Skeletal muscle satellite cell (primary cell): ENCODE data around the gene BPTF. TPM values are rescaled to one million over a fixed set of nuclear protein-coding genes. Genes with fewer than 3 reads are reported as not detected.
A peak's percentile ranks its signal among the peaks of the same experiment; 100 is the strongest.
"Not testable (repeated sequence)": the region's sequence is repeated elsewhere in the genome, so short reads cannot be mapped to it uniquely, and the experiment has no call there.

Source experiments
- H3K27me3 ChIP-seq: 2 replicates; pipeline ENCODE4 v1.7.0; 2013; ENCODE audit warnings: low read length; ENCODE audit not compliant: control insufficient read depth, insufficient read depth
- H3K36me3 ChIP-seq: 2 replicates; pipeline ENCODE4 v1.7.0; 2013; ENCODE audit warnings: mild to moderate bottlenecking, control low read depth, low read length; ENCODE audit not compliant: insufficient read depth
- H3K4me1 ChIP-seq: 2 replicates; pipeline ENCODE4 v1.7.0; 2013; ENCODE audit warnings: low read length; ENCODE audit not compliant: control insufficient read depth, insufficient read depth
- H3K4me2 ChIP-seq: 2 replicates; pipeline ENCODE4 v1.7.0; 2013; ENCODE audit warnings: mild to moderate bottlenecking, low read length
- H3K4me3 ChIP-seq: 2 replicates; pipeline ENCODE4 v1.7.0; 2013; ENCODE audit warnings: low read length
- H3K9ac ChIP-seq: 2 replicates; pipeline ENCODE4 v1.7.0; 2013; ENCODE audit warnings: mild to moderate bottlenecking, low read depth, low read length, moderate library complexity
- H3K9me3 ChIP-seq: replicated peaks from 2 replicates; pipeline ENCODE4 v1.7.0; 2013; ENCODE audit warnings: mild to moderate bottlenecking, control low read depth, low read length
- total RNA-seq: library from RNA; depleted of rRNA; stranded (reverse); fragments of >200 nt; gene quantifications from 2 replicates; pipeline ENCODE4 v1.2.3, GENCODE V29; 2012; rRNA removed

Gene BPTF
- total RNA-seq, result 28.0 and 29.2 TPM in 2 replicates

- Histone ChIP-seq H3K36me3 (no peaks in the 10 kb centered on the region), H3K4me1 (peaks cover 17% of the 10 kb centered on the region), H3K4me3 (peak within 1 kb of the TSS; percentile 100), H3K9ac (peak within 1 kb of the TSS; percentile 85), H3K27me3 (peaks cover 4% of the 10 kb centered on the region), H3K9me3 (no peaks in the 10 kb centered on the region), H3K4me2 (peak within 1 kb of the TSS; percentile 91)
Observed at GRCh38 chr17:67824735-67825626, at the start of gene BPTF. Gene BPTF (plus strand): TSS chr17:67825503. CDS start chr17:67825725, 222 bp downstream.

GRCh38 chr17:67779098-67779672 is 46.1 kb upstream of the BPTF start:
- no peaks in the 10 kb centered on the region for H3K36me3 ChIP-seq
- no peaks in the 10 kb centered on the region for H3K9me3 ChIP-seq
- no peaks in the 10 kb centered on the region for H3K27me3 ChIP-seq
- peak overlapping the region; percentile 21 for H3K4me2 ChIP-seq
- peaks cover 5% of the 10 kb centered on the region for H3K4me1 ChIP-seq
- H3K4me3 ChIP-seq, result no peak overlapping the region
- H3K9ac ChIP-seq, result no peak overlapping the region

- Histone ChIP-seq H3K27me3 (peaks cover 13% of the 10 kb centered on the region), H3K9ac (no peak overlapping the region), H3K9me3 (no peaks in the 10 kb centered on the region), H3K36me3 (no peaks in the 10 kb centered on the region), H3K4me1 (no peaks in the 10 kb centered on the region), H3K4me2 (no peak overlapping the region), H3K4me3 (no peak overlapping the region)
Observed at GRCh38 chr17:67784364-67785121, 40.8 kb upstream of the BPTF start.

DNA sequence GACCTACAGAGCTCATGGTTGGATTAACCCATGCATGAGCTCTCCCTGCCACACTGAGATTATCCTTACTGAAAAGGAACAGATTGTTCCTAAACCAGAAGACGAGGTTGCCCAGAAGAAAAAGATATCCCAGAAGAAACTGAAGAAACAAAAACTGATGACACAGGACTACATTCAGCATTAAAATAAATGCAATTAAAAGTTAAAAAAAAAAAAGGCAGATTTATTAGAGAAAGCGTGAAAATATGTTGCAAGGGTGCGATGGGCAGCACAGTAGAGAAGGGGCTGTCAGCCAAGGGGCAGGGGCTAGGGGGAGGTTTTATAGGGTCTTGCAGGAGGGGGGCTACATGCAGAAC is 40.2 kb upstream of the BPTF start:
- no peak overlapping the region for H3K4me2 ChIP-seq
- H3K4me1 ChIP-seq, result no peaks in the 10 kb centered on the region
- H3K4me3 ChIP-seq, result no peak overlapping the region
- H3K9me3 ChIP-seq, result no peaks in the 10 kb centered on the region
- no peaks in the 10 kb centered on the region for H3K36me3 ChIP-seq
- H3K9ac ChIP-seq, result no peak overlapping the region
- peaks cover 13% of the 10 kb centered on the region for H3K27me3 ChIP-seq

DNA sequence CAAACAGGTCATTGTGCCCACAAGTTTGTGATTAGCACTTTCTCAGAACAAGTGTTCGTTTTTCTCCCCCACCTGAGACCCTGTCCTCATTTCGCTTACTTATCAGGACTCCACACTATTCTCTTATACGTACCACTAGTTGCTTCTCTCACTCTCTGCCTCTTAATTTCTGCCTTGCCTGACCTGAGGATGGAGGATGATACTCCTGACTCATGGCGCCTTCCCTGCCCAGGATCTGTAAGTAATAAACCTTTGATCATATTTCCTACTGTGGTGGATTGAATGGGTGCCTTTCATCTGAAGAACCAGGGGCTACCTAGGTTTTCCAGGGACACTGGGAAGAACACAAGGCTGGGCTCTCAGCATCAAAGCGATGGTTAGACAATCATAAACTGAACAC is 39.8 kb upstream of the BPTF start:
- no peaks in the 10 kb centered on the region for H3K9me3 ChIP-seq
- no peak overlapping the region for H3K9ac ChIP-seq
- no peaks in the 10 kb centered on the region for H3K4me1 ChIP-seq
- peaks cover 13% of the 10 kb centered on the region for H3K27me3 ChIP-seq
- H3K4me3 ChIP-seq, result no peak overlapping the region
- no peaks in the 10 kb centered on the region for H3K36me3 ChIP-seq
- no peak overlapping the region for H3K4me2 ChIP-seq

DNA sequence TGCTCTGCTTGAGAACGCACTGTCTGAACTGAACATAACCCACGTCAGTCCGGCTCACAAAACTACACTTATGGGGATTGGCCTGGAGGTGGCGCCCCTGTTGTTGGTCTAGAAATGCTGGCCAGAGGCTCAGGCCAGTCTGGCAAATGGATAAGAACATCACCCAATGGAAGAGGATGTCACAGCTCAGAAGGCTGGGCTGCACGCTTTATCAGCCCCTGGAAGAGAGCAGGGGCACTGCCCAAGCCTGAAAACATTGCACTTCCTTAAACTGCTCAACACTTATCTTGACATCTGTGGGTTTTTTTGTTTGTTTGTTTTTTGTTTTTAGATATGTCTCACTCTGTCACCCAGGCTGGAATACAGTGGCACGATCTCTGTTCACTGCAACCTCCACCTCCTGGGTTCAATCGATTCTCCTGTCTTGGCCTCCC is 24.8 kb upstream of the BPTF start:
- no peak overlapping the region for H3K9ac ChIP-seq
- no peaks in the 10 kb centered on the region for H3K9me3 ChIP-seq
- no peak overlapping the region for H3K4me3 ChIP-seq
- H3K4me2 ChIP-seq, result no peak overlapping the region
- H3K4me1 ChIP-seq, result no peaks in the 10 kb centered on the region
- no peaks in the 10 kb centered on the region for H3K36me3 ChIP-seq
- H3K27me3 ChIP-seq, result peaks cover 13% of the 10 kb centered on the region

GRCh38 chr17:67801626-67802175 is 23.6 kb upstream of the BPTF start:
- Histone ChIP-seq H3K36me3 (no peaks in the 10 kb centered on the region), H3K27me3 (peaks cover 12% of the 10 kb centered on the region), H3K9ac (no peak overlapping the region), H3K4me1 (no peaks in the 10 kb centered on the region), H3K4me3 (no peak overlapping the region), H3K4me2 (no peak overlapping the region), H3K9me3 (no peaks in the 10 kb centered on the region)

DNA sequence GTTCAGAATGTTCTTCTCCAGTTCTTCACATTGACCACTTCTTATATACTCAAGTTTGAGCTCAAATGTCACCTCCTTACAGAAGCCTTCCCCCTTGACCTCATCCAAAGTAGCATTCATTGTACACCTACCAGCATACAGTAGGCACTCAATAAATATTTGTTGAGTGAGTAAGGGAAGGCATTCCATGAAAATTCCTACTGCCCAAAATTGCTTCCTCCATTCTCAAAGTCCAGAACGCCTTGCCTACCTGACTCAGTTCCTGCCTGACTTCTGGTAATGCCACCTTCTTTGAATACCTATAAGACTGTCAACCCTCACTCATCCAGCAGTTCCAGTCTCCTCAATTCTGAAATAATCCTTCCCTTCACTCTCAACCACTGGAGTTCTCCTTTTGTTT is 14.8 kb upstream of the BPTF start:
- Histone ChIP-seq H3K36me3 (no peaks in the 10 kb centered on the region), H3K4me2 (no peak overlapping the region), H3K27me3 (no peaks in the 10 kb centered on the region), H3K4me1 (no peaks in the 10 kb centered on the region), H3K4me3 (no peak overlapping the region), H3K9me3 (no peaks in the 10 kb centered on the region), H3K9ac (no peak overlapping the region)

- not testable (repeated sequence) for H3K27me3 ChIP-seq, H3K36me3 ChIP-seq, H3K4me3 ChIP-seq, H3K4me2 ChIP-seq, H3K9me3 ChIP-seq, H3K9ac ChIP-seq, H3K4me1 ChIP-seq
Observed at GRCh38 chr17:67812380-67812779, 12.9 kb upstream of the BPTF start.

- no peaks in the 10 kb centered on the region for H3K4me1 ChIP-seq
Observed at GRCh38 chr17:67813803-67814180, 11.5 kb upstream of the BPTF start.

More at GRCh38 chr17:67813803-67814180, 11.5 kb upstream of the BPTF start:
- H3K9ac ChIP-seq, result no peak overlapping the region
- H3K4me3 ChIP-seq, result no peak overlapping the region
- no peaks in the 10 kb centered on the region for H3K9me3 ChIP-seq
- no peaks in the 10 kb centered on the region for H3K36me3 ChIP-seq
- H3K4me2 ChIP-seq, result no peak overlapping the region
- H3K27me3 ChIP-seq, result no peaks in the 10 kb centered on the region
